Measurements from ENCODE around the gene MINAR1.

- TF ChIP-seq POLR2A (IDR thresholded peaks at IDR 0.05) = no peak
- TF ChIP-seq CTCF (IDR thresholded peaks at IDR 0.05) = no peak
- no peak for TF ChIP-seq EP300 (IDR thresholded peaks at IDR 0.05)
- no peak for TF ChIP-seq POLR2AphosphoS5 (IDR thresholded peaks at IDR 0.05)
These were observed 15.3 kb upstream of the MINAR1 start for GRCh38 chr15:79416876-79417275.

Data from sigmoid colon (tissue), 4 donors.